ENCODE results near the gene BABAM2. TPM values are rescaled to one million over a fixed set of nuclear protein-coding genes. Genes with fewer than 3 reads are reported as not detected.

The BABAM2 gene
- total and polyA plus RNA-seq, 9 of the 15 experiments (the other 6 are each of a cell fraction or from before 2014, with no cell fraction given): 10.9 to 37.4 (median 25.6) TPM

DNA sequence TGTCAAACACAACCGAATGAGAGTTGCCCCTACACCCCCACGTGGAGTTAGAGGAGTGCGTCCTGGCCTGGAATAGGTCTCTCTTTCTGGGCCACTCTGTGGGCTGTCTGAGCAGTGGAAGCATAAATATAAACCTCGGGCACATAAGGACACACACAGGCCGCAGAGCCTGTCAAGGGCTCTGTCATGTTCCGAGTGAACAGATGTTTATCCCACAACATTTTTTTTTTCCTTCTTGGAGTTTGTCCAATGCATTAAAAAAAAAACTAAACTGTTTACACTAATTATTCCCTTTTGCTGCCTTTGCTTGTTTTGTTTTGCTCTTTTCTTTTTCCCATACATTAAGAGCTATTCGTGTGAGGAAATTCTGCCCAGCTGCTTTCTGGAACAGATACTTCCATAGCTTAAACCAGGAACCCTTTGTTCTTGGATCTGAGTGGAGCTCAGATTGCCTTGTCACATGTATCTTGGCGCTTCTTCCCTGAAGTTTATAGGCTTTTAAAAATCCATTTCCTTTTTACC lies 273.8 kb downstream of the BABAM2 start (continued):
- TF ChIP-seq, protein P1, sequence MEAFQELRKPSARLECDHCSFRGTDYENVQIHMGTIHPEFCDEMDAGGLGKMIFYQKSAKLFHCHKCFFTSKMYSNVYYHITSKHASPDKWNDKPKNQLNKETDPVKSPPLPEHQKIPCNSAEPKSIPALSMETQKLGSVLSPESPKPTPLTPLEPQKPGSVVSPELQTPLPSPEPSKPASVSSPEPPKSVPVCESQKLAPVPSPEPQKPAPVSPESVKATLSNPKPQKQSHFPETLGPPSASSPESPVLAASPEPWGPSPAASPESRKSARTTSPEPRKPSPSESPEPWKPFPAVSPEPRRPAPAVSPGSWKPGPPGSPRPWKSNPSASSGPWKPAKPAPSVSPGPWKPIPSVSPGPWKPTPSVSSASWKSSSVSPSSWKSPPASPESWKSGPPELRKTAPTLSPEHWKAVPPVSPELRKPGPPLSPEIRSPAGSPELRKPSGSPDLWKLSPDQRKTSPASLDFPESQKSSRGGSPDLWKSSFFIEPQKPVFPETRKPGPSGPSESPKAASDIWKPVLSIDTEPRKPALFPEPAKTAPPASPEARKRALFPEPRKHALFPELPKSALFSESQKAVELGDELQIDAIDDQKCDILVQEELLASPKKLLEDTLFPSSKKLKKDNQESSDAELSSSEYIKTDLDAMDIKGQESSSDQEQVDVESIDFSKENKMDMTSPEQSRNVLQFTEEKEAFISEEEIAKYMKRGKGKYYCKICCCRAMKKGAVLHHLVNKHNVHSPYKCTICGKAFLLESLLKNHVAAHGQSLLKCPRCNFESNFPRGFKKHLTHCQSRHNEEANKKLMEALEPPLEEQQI (IDR thresholded peaks at IDR 0.05): no peak
- TF ChIP-seq ZNF551 (CRISPR knock-in tag; IDR thresholded peaks at IDR 0.05): no peak
- TF ChIP-seq, protein P2, sequence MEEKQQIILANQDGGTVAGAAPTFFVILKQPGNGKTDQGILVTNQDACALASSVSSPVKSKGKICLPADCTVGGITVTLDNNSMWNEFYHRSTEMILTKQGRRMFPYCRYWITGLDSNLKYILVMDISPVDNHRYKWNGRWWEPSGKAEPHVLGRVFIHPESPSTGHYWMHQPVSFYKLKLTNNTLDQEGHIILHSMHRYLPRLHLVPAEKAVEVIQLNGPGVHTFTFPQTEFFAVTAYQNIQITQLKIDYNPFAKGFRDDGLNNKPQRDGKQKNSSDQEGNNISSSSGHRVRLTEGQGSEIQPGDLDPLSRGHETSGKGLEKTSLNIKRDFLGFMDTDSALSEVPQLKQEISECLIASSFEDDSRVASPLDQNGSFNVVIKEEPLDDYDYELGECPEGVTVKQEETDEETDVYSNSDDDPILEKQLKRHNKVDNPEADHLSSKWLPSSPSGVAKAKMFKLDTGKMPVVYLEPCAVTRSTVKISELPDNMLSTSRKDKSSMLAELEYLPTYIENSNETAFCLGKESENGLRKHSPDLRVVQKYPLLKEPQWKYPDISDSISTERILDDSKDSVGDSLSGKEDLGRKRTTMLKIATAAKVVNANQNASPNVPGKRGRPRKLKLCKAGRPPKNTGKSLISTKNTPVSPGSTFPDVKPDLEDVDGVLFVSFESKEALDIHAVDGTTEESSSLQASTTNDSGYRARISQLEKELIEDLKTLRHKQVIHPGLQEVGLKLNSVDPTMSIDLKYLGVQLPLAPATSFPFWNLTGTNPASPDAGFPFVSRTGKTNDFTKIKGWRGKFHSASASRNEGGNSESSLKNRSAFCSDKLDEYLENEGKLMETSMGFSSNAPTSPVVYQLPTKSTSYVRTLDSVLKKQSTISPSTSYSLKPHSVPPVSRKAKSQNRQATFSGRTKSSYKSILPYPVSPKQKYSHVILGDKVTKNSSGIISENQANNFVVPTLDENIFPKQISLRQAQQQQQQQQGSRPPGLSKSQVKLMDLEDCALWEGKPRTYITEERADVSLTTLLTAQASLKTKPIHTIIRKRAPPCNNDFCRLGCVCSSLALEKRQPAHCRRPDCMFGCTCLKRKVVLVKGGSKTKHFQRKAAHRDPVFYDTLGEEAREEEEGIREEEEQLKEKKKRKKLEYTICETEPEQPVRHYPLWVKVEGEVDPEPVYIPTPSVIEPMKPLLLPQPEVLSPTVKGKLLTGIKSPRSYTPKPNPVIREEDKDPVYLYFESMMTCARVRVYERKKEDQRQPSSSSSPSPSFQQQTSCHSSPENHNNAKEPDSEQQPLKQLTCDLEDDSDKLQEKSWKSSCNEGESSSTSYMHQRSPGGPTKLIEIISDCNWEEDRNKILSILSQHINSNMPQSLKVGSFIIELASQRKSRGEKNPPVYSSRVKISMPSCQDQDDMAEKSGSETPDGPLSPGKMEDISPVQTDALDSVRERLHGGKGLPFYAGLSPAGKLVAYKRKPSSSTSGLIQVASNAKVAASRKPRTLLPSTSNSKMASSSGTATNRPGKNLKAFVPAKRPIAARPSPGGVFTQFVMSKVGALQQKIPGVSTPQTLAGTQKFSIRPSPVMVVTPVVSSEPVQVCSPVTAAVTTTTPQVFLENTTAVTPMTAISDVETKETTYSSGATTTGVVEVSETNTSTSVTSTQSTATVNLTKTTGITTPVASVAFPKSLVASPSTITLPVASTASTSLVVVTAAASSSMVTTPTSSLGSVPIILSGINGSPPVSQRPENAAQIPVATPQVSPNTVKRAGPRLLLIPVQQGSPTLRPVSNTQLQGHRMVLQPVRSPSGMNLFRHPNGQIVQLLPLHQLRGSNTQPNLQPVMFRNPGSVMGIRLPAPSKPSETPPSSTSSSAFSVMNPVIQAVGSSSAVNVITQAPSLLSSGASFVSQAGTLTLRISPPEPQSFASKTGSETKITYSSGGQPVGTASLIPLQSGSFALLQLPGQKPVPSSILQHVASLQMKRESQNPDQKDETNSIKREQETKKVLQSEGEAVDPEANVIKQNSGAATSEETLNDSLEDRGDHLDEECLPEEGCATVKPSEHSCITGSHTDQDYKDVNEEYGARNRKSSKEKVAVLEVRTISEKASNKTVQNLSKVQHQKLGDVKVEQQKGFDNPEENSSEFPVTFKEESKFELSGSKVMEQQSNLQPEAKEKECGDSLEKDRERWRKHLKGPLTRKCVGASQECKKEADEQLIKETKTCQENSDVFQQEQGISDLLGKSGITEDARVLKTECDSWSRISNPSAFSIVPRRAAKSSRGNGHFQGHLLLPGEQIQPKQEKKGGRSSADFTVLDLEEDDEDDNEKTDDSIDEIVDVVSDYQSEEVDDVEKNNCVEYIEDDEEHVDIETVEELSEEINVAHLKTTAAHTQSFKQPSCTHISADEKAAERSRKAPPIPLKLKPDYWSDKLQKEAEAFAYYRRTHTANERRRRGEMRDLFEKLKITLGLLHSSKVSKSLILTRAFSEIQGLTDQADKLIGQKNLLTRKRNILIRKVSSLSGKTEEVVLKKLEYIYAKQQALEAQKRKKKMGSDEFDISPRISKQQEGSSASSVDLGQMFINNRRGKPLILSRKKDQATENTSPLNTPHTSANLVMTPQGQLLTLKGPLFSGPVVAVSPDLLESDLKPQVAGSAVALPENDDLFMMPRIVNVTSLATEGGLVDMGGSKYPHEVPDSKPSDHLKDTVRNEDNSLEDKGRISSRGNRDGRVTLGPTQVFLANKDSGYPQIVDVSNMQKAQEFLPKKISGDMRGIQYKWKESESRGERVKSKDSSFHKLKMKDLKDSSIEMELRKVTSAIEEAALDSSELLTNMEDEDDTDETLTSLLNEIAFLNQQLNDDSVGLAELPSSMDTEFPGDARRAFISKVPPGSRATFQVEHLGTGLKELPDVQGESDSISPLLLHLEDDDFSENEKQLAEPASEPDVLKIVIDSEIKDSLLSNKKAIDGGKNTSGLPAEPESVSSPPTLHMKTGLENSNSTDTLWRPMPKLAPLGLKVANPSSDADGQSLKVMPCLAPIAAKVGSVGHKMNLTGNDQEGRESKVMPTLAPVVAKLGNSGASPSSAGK (IDR thresholded peaks at IDR 0.05): no peak
- TF ChIP-seq NR3C1 (CRISPR knock-in tag; IDR thresholded peaks at IDR 0.05): no peak
